Measurements from ENCODE around the gene SCG3. TPM values are rescaled to one million over a fixed set of nuclear protein-coding genes. Genes with fewer than 3 reads are reported as not detected.
"Not testable (repeated sequence)": the region's sequence is repeated elsewhere in the genome, so short reads cannot be mapped to it uniquely, and the experiment has no call there.

SCG3 gene
- polyA plus RNA-seq, 1 donor from 2014 or later: 68.7 TPM

DNA sequence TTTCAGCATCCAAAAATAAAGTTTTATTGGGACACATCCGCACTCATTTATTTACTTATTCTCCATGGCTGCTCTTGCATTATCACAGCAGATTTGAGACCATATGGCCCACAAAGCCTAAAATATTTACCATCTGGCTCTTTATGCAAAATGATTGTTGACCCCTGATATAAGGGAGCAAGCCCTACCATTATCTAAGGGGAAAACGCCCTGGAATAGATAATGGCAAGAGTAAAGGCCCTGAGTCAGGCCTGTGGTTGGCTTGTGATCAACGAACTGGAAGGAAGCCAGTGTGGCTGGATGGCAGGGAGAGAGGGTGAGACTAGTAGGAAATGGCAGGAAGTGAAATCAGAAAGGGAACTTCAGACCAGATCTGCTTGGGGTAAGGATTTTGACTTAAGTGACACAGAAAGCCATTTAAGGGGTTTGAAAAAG is 34.2 kb upstream of the SCG3 start:
- no peak overlapping the region for H3K4me2 ChIP-seq (ENCODE audit: low read length)
- H3K9me2 ChIP-seq (ENCODE audit: insufficient read depth, low read length): no peaks in the 10 kb centered on the region
- H3K9ac ChIP-seq (ENCODE audit: low read length): no peak overlapping the region
- TF ChIP-seq SMC3 (conservative IDR thresholded peaks at IDR 0.05; ENCODE audit: poor library complexity): no peak
- TF ChIP-seq REST (IDR thresholded peaks at IDR 0.05; ENCODE audit: borderline replicate concordance): no peak
- no peak for TF ChIP-seq RAD21 (conservative IDR thresholded peaks at IDR 0.05)
- no peak for TF ChIP-seq EP300 (conservative IDR thresholded peaks at IDR 0.05; ENCODE audit: poor library complexity, severe bottlenecking)
- no peak for TF ChIP-seq EZH2 (IDR thresholded peaks at IDR 0.05; ENCODE audit: borderline replicate concordance, insufficient read depth, low read length, poor library complexity, severe bottlenecking)
- no peaks in the 10 kb centered on the region for H4K20me1 ChIP-seq (ENCODE audit: insufficient read depth)
- H3F3A ChIP-seq (ENCODE audit: insufficient read depth, low read length, poor library complexity, severe bottlenecking): no peaks in the 10 kb centered on the region
- no peak overlapping the region for H3K27ac ChIP-seq (ENCODE audit: low read length)
- H3K9me3 ChIP-seq (ENCODE audit: low read length): no peaks in the 10 kb centered on the region
- no peaks in the 10 kb centered on the region for H3K79me2 ChIP-seq (replicated peaks; ENCODE audit: insufficient read depth, low read length)
- H3K4me3 ChIP-seq (ENCODE audit: low read length): no peak overlapping the region
- H3K27me3 ChIP-seq (ENCODE audit: insufficient read depth, low read depth, low read length): no peaks in the 10 kb centered on the region
- no peak overlapping the region for H2AFZ ChIP-seq (ENCODE audit: low read depth, low read length)
- H3K36me3 ChIP-seq (ENCODE audit: insufficient read depth, low read length): no peaks in the 10 kb centered on the region

- H4K20me1 ChIP-seq (ENCODE audit: insufficient read depth); H3K36me3 ChIP-seq (ENCODE audit: insufficient read depth, low read length); H3K27ac ChIP-seq (ENCODE audit: low read length): not testable (repeated sequence)
Observed at GRCh38 chr15:51648101-51648500, 33.2 kb upstream of the SCG3 start.

DNA sequence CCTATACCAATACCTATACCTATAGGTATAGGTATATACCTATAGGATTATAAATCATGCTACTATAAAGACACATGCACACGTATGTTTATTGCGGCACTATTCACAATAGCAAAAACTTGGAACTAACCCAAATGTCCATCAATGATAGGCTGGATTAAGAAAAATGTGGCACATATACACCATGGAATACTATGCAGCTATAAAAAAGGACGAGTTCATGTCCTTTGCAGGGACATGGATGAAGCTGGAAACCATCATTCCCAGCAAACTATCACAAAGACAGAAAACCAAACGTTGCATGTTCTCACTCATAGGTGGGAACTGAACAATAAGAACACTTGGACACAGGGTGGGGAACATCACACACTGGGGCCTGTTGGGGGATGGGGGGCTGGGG is 32.7 kb upstream of the SCG3 start:
- H3K27ac ChIP-seq (ENCODE audit: low read length); H3K27me3 ChIP-seq (ENCODE audit: insufficient read depth, low read depth, low read length); H3K79me2 ChIP-seq (replicated peaks; ENCODE audit: insufficient read depth, low read length); H3F3A ChIP-seq (ENCODE audit: insufficient read depth, low read length, poor library complexity, severe bottlenecking); H2AFZ ChIP-seq (ENCODE audit: low read depth, low read length); H3K9ac ChIP-seq (ENCODE audit: low read length); H3K9me3 ChIP-seq (ENCODE audit: low read length); H3K9me2 ChIP-seq (ENCODE audit: insufficient read depth, low read length); H3K4me2 ChIP-seq (ENCODE audit: low read length); H3K4me3 ChIP-seq (ENCODE audit: low read length); H3K36me3 ChIP-seq (ENCODE audit: insufficient read depth, low read length); H4K20me1 ChIP-seq (ENCODE audit: insufficient read depth): not testable (repeated sequence)

More at GRCh38 chr15:51648101-51648500, 33.2 kb upstream of the SCG3 start:
- H3K9me2 ChIP-seq (ENCODE audit: insufficient read depth, low read length); H3K4me3 ChIP-seq (ENCODE audit: low read length); H2AFZ ChIP-seq (ENCODE audit: low read depth, low read length); H3K9me3 ChIP-seq (ENCODE audit: low read length); H3K9ac ChIP-seq (ENCODE audit: low read length); H3K27me3 ChIP-seq (ENCODE audit: insufficient read depth, low read depth, low read length); H3F3A ChIP-seq (ENCODE audit: insufficient read depth, low read length, poor library complexity, severe bottlenecking); H3K4me2 ChIP-seq (ENCODE audit: low read length); H3K79me2 ChIP-seq (replicated peaks; ENCODE audit: insufficient read depth, low read length): not testable (repeated sequence)

All from neural cell (in vitro differentiated cells).